ENCODE measurements around the gene RPL13A. TPM values are rescaled to one million over a fixed set of nuclear protein-coding genes. Genes with fewer than 3 reads are reported as not detected.
A peak's percentile ranks its signal among the peaks of the same experiment; 100 is the strongest.

The RPL13A gene
- total and polyA plus RNA-seq, 9 of the 15 experiments (the other 6 are each of a cell fraction or from before 2014, with no cell fraction given), result 1,744 to 5,482 (median 2,949) TPM

- TF ChIP-seq UBTF (IDR thresholded peaks at IDR 0.05; ENCODE audit: borderline replicate concordance in 1 of 2, low read depth in 2 of 2, low read length in 2 of 2), result peak in 1 of 2 experiments; percentile 66; a peak in 1 of 4 replicates
- TF ChIP-seq BRD4 (IDR thresholded peaks at IDR 0.05), result 0 out of 2 replicates have a peak, but pooled peaks have one; percentile 82
- no peak for TF ChIP-seq ARID3B (CRISPR knock-in tag; IDR thresholded peaks at IDR 0.05; ENCODE audit: borderline replicate concordance)
- TF ChIP-seq ZBTB17 (CRISPR knock-in tag; IDR thresholded peaks at IDR 0.05), result peak; percentile 33; the same call in 1 of the 2 replicates
- TF ChIP-seq MTF1 (CRISPR knock-in tag; IDR thresholded peaks at IDR 0.05; ENCODE audit: borderline replicate concordance), result no peak
- no peak for TF ChIP-seq CTCFL (IDR thresholded peaks at IDR 0.05; ENCODE audit: borderline replicate concordance, insufficient read depth, low read depth, low read length, poor library complexity, severe bottlenecking)
- no peak for TF ChIP-seq KAT7 (CRISPR knock-in tag; IDR thresholded peaks at IDR 0.05; ENCODE audit: borderline replicate concordance)
- TF ChIP-seq EWSR1 (IDR thresholded peaks at IDR 0.05; ENCODE audit: borderline replicate concordance, low read depth, partially characterized antibody), result no peak
- no peak for TF ChIP-seq KDM1A (IDR thresholded peaks at IDR 0.05)
- TF ChIP-seq TRIM25 (IDR thresholded peaks at IDR 0.05; ENCODE audit: borderline replicate concordance), result no peak
- no peak for TF ChIP-seq FOXP4 (CRISPR knock-in tag; IDR thresholded peaks at IDR 0.05; ENCODE audit: borderline replicate concordance)
- TF ChIP-seq L3MBTL2 (IDR thresholded peaks at IDR 0.05), result peak; percentile 78; the same call in 1 of the 2 replicates
- no peak for TF ChIP-seq TCFL5 (CRISPR knock-in tag; conservative IDR thresholded peaks at IDR 0.05)
- TF ChIP-seq DPF2 (IDR thresholded peaks at IDR 0.05), result no peak
- no peak for TF ChIP-seq CC2D1A (IDR thresholded peaks at IDR 0.05)
- TF ChIP-seq OTX1 (CRISPR knock-in tag; IDR thresholded peaks at IDR 0.05), result peak; percentile 54
Measured at GRCh38 chr19:49453013-49453756, 34.2 kb upstream of the RPL13A start, which contains the start of gene ALDH16A1 (continued).
